ENCODE results near the gene NOB1.
"Not testable (repeated sequence)": the region's sequence is repeated elsewhere in the genome, so short reads cannot be mapped to it uniquely, and the experiment has no call there.

NOB1 gene

DNA sequence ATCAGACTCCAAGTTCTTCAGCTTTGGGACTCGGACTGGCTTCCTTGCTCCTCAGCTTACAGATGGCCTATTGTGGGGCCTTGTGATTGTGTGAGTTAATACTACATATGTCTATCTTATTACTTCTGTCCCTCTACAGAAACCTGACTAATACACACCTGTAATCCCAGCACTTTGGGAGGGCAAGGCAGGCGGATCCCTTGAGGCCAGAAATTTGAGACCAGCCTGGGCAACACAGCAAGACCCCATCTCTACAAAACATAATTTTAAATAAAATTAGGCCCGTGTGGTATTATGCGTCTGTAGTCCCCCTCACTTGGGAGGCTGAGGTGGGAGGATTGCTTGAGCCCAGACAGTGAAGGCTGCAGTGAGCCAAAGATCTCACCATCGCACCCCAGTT, 23.4 kb downstream of the NOB1 start:
- not testable (repeated sequence) for H3K9me3 ChIP-seq (ENCODE audit: control insufficient read depth, insufficient read depth, low read depth, low read length); H3K36me3 ChIP-seq (ENCODE audit: control insufficient read depth, insufficient read depth, low read length); H3K27me3 ChIP-seq (ENCODE audit: control insufficient read depth, insufficient read depth, low read length); H3K27ac ChIP-seq (ENCODE audit: low read depth, low read length); H3K9ac ChIP-seq (ENCODE audit: low read length); H3K4me3 ChIP-seq (ENCODE audit: low read depth, low read length)
- peaks cover 12% of the 10 kb centered on the region; the same call in 1 of the 2 replicates for H3K4me1 ChIP-seq (ENCODE audit: control insufficient read depth, insufficient read depth, low read length)

DNA sequence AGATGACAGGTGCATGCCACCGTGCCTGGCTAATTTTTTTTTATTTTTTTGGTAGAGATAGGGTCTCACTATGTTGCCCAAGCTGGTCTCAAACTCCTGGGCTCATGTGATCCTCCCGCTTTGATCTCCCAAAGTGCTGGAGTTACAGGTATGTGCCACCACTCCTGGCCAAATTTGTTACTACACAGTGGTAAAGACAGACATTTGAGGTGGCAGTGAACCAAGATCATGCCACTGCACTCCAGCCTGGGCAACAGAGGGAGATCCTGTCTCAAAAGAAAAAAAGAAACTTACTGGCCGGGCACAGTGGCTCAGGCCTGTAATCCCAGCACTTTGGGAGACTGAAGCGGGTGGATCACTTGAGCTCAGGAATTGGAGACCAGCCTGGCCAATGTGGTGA, 25.7 kb downstream of the NOB1 start:
- not testable (repeated sequence) for H3K9me3 ChIP-seq (ENCODE audit: control insufficient read depth, insufficient read depth, low read depth, low read length); H3K9ac ChIP-seq (ENCODE audit: low read length); H3K27ac ChIP-seq (ENCODE audit: low read depth, low read length); H3K36me3 ChIP-seq (ENCODE audit: control insufficient read depth, insufficient read depth, low read length); H3K27me3 ChIP-seq (ENCODE audit: control insufficient read depth, insufficient read depth, low read length); H3K4me3 ChIP-seq (ENCODE audit: low read depth, low read length)
- H3K4me1 ChIP-seq (ENCODE audit: control insufficient read depth, insufficient read depth, low read length): peaks cover 27% of the 10 kb centered on the region

DNA sequence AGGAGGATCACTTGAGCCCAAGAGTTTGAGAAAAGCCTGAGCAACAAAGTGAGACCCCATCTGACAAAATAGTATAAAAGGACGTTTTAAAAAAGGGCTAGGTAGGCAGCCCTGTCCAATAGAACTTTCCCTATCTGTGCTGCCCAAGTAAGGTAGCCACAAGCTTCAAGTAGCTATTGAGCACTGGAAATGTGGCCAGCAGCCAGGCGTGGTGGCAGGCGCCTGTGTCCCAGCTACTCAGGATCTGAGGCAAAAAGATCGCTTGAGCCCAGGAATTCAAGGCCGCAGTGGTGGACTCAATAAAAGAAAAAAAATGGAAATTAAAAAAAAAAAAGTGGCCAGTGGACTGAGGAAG, 26.8 kb downstream of the NOB1 start:
- Histone ChIP-seq H3K9ac (ENCODE audit: low read length) (peak overlapping the region; percentile 95), H3K36me3 (ENCODE audit: control insufficient read depth, insufficient read depth, low read length) (no peaks in the 10 kb centered on the region), H3K4me3 (ENCODE audit: low read depth, low read length) (peak overlapping the region; percentile 64; the same call in 1 of the 2 replicates), H3K27me3 (ENCODE audit: control insufficient read depth, insufficient read depth, low read length) (no peaks in the 10 kb centered on the region), H3K4me1 (ENCODE audit: control insufficient read depth, insufficient read depth, low read length) (peaks cover 27% of the 10 kb centered on the region), H3K27ac (ENCODE audit: low read depth, low read length) (peak overlapping the region; percentile 89; the same call in 1 of the 2 replicates), H3K9me3 (ENCODE audit: control insufficient read depth, insufficient read depth, low read depth, low read length) (no peaks in the 10 kb centered on the region)

DNA sequence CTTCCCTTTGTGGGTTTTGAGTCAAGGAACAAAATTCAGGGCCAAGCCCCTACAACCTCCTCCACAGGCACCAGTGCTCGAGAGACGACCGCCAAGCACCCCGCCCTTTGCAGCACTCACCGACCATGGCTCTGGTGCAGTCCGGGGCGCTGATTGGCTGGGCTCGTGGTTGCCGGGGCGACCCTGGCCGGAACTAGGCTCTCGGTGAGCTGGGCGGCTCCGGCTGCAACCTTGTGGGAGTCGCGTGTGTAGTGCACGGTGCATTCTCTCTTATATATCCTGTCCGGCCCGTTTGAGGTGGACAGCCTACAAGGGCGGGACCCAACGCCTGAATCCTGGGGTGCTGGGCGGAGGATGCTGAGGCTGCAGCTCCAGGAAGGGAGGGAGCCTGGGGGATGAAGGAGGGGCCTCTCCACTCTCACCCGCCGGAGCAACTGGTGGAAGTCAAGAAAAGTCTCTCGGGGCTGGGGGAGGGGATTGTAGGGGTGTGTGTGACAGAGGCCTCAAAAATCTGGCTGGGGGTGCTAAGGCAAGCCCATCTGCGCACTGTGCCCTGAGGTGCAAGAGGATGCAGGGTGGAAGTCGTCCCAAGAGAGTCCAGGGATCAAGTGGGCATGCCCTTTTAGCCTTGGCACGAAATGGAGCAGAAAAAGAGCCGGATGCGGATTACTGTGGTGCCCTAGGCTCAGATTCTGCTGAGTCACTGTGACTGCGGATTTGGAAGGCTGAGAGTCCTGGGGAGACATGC, 28.2 kb downstream of the NOB1 start, which contains the start of gene NQO1:
TSS of gene NQO1 (minus strand) at position 248 of the 748 bp plus-strand sequence. CDS start at position 127, 121 bp downstream.
- Histone ChIP-seq H3K36me3 (ENCODE audit: control insufficient read depth, insufficient read depth, low read length) (no peaks in the 10 kb centered on the region), H3K9ac (ENCODE audit: low read length) (peak within 1 kb of the TSS; percentile 95), H3K27me3 (ENCODE audit: control insufficient read depth, insufficient read depth, low read length) (no peaks in the 10 kb centered on the region), H3K4me1 (ENCODE audit: control insufficient read depth, insufficient read depth, low read length) (peaks cover 27% of the 10 kb centered on the region), H3K4me3 (ENCODE audit: low read depth, low read length) (peak within 1 kb of the TSS; percentile 64), H3K9me3 (ENCODE audit: control insufficient read depth, insufficient read depth, low read depth, low read length) (no peaks in the 10 kb centered on the region), H3K27ac (ENCODE audit: low read depth, low read length) (peak within 1 kb of the TSS; percentile 89)

DNA sequence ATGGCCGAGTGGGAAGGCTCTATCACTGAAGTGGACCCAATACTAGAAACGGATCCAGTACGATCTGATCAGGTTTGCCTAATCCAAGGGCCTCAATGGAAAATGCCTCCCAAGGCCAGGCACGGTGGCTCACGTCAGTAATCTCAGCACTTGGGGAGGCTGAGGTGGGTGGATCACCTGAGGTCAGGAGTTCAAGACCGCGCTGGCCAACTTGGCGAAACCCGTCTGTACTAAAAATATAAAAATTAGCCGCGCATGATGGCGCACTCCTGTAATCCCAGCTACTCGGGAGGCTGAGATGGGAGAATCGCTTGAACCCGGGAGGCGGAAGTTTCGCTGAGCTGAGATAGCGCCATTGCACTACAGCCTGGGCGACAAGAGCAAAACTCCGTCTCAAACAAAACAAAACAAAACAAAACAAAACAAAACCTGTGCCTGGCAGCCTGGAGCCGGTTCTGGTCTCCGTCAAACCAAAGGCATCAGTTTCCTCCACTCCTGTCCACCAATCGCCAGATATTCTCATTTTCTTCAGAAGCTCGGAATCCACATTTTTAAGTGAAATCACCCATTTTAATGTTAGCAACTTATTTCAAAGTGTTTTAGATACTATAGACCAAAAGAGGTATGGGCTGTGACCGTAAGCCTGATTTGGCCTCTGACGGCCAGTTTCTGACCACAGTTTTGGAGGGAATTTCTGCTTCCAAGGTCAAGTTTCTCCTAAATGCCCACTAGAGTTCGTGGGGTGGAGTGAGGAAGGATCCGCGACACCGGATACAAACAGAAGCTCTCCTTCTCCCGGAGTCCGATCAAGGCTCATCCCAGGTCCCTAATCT, 29.0 kb downstream of the NOB1 start:
- peak overlapping the region; percentile 95 for H3K9ac ChIP-seq (ENCODE audit: low read length)
- no peaks in the 10 kb centered on the region for H3K9me3 ChIP-seq (ENCODE audit: control insufficient read depth, insufficient read depth, low read depth, low read length)
- peak overlapping the region; percentile 64 for H3K4me3 ChIP-seq (ENCODE audit: low read depth, low read length)
- no peaks in the 10 kb centered on the region for H3K27me3 ChIP-seq (ENCODE audit: control insufficient read depth, insufficient read depth, low read length)
- H3K27ac ChIP-seq (ENCODE audit: low read depth, low read length): peak overlapping the region; percentile 89
- H3K36me3 ChIP-seq (ENCODE audit: control insufficient read depth, insufficient read depth, low read length): no peaks in the 10 kb centered on the region; the same call in 1 of the 2 replicates
- H3K4me1 ChIP-seq (ENCODE audit: control insufficient read depth, insufficient read depth, low read length): peaks cover 27% of the 10 kb centered on the region

DNA sequence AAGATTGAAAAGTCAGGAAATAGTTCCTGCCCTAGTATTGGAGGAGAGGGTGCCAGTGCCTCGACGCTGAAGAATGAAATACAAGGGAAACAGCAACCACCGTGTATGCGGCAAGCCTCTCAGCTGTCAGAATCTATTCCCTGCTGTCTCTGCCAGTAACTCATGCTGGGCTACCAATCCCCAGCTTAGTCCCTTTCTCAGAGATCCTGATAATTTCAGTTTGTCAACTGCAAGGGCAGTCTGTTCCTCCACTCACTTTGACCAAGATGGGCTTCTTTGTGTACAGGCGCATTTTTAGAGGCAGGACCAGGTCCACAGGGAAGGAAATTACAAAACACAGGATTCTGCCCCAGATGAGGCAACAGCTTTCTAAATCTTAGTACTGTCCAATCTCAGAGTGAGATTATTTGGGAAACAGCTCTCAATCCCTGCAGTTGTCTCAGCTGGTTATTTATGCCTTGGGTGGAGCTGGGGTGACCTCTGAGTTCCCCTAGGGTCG, 29.7 kb downstream of the NOB1 start:
- Histone ChIP-seq H3K9ac (ENCODE audit: low read length) (peak overlapping the region; percentile 95), H3K36me3 (ENCODE audit: control insufficient read depth, insufficient read depth, low read length) (no peaks in the 10 kb centered on the region; the same call in 1 of the 2 replicates), H3K4me1 (ENCODE audit: control insufficient read depth, insufficient read depth, low read length) (peaks cover 27% of the 10 kb centered on the region), H3K9me3 (ENCODE audit: control insufficient read depth, insufficient read depth, low read depth, low read length) (no peaks in the 10 kb centered on the region), H3K4me3 (ENCODE audit: low read depth, low read length) (peak overlapping the region; percentile 64; the same call in 1 of the 2 replicates), H3K27ac (ENCODE audit: low read depth, low read length) (no peak overlapping the region), H3K27me3 (ENCODE audit: control insufficient read depth, insufficient read depth, low read length) (no peaks in the 10 kb centered on the region)

DNA sequence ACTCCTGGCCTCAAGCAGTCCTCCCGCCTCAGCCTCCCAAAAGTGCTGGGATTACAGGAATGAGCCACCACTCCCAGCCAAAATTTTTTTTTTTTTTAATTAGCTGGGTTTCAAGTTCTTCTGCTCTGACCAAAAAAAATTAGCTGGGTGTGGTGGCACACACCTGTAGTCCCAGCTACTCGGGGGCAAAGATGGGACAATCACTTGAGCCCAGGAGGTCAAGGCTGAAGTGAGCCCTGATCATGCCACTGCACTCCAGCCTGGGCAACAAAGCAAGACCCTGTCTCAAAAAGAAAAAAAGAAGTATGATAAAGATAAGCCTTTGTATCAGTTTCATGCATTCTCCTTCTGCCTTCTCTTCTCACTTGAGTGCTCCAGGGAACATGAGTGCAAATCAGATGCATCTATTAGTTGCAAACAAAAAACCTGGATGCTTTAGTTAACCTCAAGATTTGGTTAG, 30.3 kb downstream of the NOB1 start:
- H3K4me3 ChIP-seq (ENCODE audit: low read depth, low read length): no peak overlapping the region
- H3K27ac ChIP-seq (ENCODE audit: low read depth, low read length): no peak overlapping the region
- no peak overlapping the region for H3K9ac ChIP-seq (ENCODE audit: low read length)
- H3K27me3 ChIP-seq (ENCODE audit: control insufficient read depth, insufficient read depth, low read length): no peaks in the 10 kb centered on the region
- H3K36me3 ChIP-seq (ENCODE audit: control insufficient read depth, insufficient read depth, low read length): no peaks in the 10 kb centered on the region; the same call in 1 of the 2 replicates
- H3K4me1 ChIP-seq (ENCODE audit: control insufficient read depth, insufficient read depth, low read length): peaks cover 27% of the 10 kb centered on the region
- H3K9me3 ChIP-seq (ENCODE audit: control insufficient read depth, insufficient read depth, low read depth, low read length): no peaks in the 10 kb centered on the region

DNA sequence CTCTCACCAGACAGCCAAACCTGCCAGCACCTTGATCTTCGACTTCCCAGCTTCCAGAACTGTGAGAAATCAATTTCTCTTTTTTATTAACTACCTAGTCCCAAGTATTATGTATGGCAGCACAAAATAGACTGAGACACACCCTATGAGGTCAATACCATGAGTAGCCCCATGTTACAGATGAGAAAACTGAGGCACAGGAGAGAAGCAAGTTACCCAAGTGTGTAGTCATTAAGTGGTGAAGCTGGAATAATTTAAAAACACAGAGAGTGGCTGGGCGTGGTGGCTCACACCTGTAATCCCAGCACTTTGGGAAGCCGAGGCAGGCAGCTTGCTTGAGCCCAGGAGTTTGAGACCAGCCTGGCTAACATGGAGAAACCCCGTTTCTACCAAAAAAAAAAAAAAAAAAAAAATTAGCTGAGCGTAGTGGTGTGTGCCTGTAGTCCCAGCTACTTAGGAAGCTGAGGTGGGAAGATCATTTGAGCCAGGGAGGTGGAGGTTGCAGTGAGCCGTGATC, 33.2 kb downstream of the NOB1 start:
- Histone ChIP-seq H3K36me3 (ENCODE audit: control insufficient read depth, insufficient read depth, low read length) (peaks cover 16% of the 10 kb centered on the region), H3K4me3 (ENCODE audit: low read depth, low read length) (no peak overlapping the region), H3K9ac (ENCODE audit: low read length) (no peak overlapping the region), H3K4me1 (ENCODE audit: control insufficient read depth, insufficient read depth, low read length) (peaks cover 15% of the 10 kb centered on the region), H3K27ac (ENCODE audit: low read depth, low read length) (no peak overlapping the region), H3K9me3 (ENCODE audit: control insufficient read depth, insufficient read depth, low read depth, low read length) (no peaks in the 10 kb centered on the region), H3K27me3 (ENCODE audit: control insufficient read depth, insufficient read depth, low read length) (no peaks in the 10 kb centered on the region)

DNA sequence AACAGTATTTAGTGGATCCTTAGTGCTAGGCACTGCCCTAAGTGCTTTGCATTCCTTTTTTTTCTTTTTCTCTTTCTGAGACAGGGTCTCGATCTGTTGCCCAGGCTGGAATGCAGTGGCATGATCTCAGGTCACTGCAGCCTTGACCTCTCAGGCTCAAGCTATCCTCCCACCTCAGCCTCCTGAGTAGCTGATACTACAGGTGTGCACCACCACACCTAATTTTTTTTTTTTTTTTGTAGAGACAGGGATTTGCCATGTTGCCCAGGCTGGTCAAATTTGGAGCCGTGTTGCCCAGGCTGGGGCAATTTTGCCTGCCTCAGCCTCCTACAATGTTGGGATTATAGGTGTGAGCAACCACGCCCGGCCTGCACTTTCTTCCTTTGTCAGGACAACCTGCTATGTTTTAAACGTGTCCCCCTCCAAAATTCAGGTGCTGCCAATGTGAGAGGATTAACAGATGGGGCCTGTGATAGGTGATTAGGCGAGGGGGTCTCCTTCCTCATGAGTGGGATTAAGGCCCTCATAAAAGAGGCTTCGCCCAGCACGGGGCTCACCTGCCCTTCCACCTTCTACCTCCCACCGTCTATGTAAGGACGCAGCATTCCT, 33.8 kb downstream of the NOB1 start:
- peaks cover 13% of the 10 kb centered on the region for H3K4me1 ChIP-seq (ENCODE audit: control insufficient read depth, insufficient read depth, low read length)
- no peaks in the 10 kb centered on the region for H3K9me3 ChIP-seq (ENCODE audit: control insufficient read depth, insufficient read depth, low read depth, low read length)
- peaks cover 17% of the 10 kb centered on the region for H3K36me3 ChIP-seq (ENCODE audit: control insufficient read depth, insufficient read depth, low read length)
- no peaks in the 10 kb centered on the region for H3K27me3 ChIP-seq (ENCODE audit: control insufficient read depth, insufficient read depth, low read length)
- no peak overlapping the region for H3K27ac ChIP-seq (ENCODE audit: low read depth, low read length)
- no peak overlapping the region for H3K4me3 ChIP-seq (ENCODE audit: low read depth, low read length)
- H3K9ac ChIP-seq (ENCODE audit: low read length): no peak overlapping the region

DNA sequence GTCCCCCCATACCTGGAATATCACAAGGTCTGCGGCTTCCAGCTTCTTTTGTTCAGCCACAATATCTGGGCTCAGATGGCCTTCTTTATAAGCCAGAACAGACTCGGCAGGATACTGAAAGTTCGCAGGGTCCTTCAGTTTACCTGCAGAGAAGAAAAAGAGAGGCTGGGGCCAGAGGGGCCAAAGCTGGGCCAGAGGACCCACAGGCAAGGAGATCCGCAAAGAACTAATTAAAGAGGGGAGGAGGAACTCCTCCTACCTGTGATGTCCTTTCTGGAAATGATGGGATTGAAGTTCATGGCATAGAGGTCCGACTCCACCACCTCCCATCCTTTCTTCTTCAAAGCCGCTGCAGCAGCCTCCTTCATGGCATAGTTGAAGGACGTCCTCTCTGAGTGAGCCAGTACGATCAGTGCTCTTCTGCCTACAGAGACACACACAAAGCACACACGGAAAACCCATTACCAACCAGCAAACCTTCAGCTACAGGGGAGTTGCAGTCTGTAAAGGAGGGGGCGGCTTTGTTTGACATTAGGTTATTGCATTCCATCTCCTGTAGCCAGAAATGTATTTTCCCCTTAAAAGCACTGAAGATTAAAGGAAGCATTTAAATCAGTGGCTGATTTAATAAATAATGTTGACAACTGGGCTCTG, 36.5 kb downstream of the NOB1 start:
- Histone ChIP-seq H3K4me1 (ENCODE audit: control insufficient read depth, insufficient read depth, low read length) (no peaks in the 10 kb centered on the region; the same call in 1 of the 2 replicates), H3K4me3 (ENCODE audit: low read depth, low read length) (no peak overlapping the region), H3K27me3 (ENCODE audit: control insufficient read depth, insufficient read depth, low read length) (no peaks in the 10 kb centered on the region), H3K9ac (ENCODE audit: low read length) (no peak overlapping the region), H3K9me3 (ENCODE audit: control insufficient read depth, insufficient read depth, low read depth, low read length) (no peaks in the 10 kb centered on the region), H3K36me3 (ENCODE audit: control insufficient read depth, insufficient read depth, low read length) (peaks cover 30% of the 10 kb centered on the region), H3K27ac (ENCODE audit: low read depth, low read length) (no peak overlapping the region)

Data from HUES6 (cell line).